Hepatocyte (in vitro differentiated cells): ENCODE data around the gene LRMDA. TPM values are rescaled to one million over a fixed set of nuclear protein-coding genes. Genes with fewer than 3 reads are reported as not detected.

Experiments
- DNase-seq: peaks from one replicate; pipeline ENCODE4 v3.0.0-alpha.2; 2016; ENCODE audit warnings: low spot score
- H2AFZ ChIP-seq: fragments of 200-600 bp; sonication (generic); 2 replicates; pipeline ENCODE4 v1.6.0; 2016; ENCODE audit warnings: antibody characterized with exemption, mild to moderate bottlenecking
- H3K27ac ChIP-seq: fragments of 200-600 bp; sonication (generic); 2 replicates; pipeline ENCODE4 v1.5.1; 2016; ENCODE audit warnings: mild to moderate bottlenecking
- H3K27me3 ChIP-seq: fragments of 200-600 bp; sonication (generic); 2 replicates; pipeline ENCODE4 v1.6.1; 2016
- H3K36me3 ChIP-seq: fragments of 200-600 bp; sonication (generic); replicated peaks from 2 replicates; pipeline ENCODE4 v1.5.1; 2016; ENCODE audit warnings: low read depth; ENCODE audit not compliant: insufficient read depth
- H3K4me1 ChIP-seq: fragments of 200-600 bp; sonication (generic); 2 replicates; pipeline ENCODE4 v1.5.1; 2016; ENCODE audit warnings: mild to moderate bottlenecking, moderate library complexity; ENCODE audit not compliant: insufficient read depth
- H3K4me2 ChIP-seq: fragments of 200-600 bp; sonication (generic); 2 replicates; pipeline ENCODE4 v1.6.0; 2016
- H3K4me3 ChIP-seq: fragments of 200-600 bp; sonication (generic); 2 replicates; pipeline ENCODE4 v1.5.1; 2016; ENCODE audit warnings: mild to moderate bottlenecking
- H3K79me2 ChIP-seq: fragments of 200-600 bp; sonication (generic); 2 replicates; pipeline ENCODE4 v1.6.0; 2017; ENCODE audit warnings: mild to moderate bottlenecking
- H3K9me2 ChIP-seq: fragments of 200-600 bp; sonication (generic); replicated peaks from 2 replicates; pipeline ENCODE4 v1.6.0; 2017; ENCODE audit warnings: mild to moderate bottlenecking; ENCODE audit not compliant: insufficient read depth
- H3K9me3 ChIP-seq: fragments of 200-600 bp; sonication (generic); 2 replicates; pipeline ENCODE4 v1.5.1; 2016; ENCODE audit warnings: low read depth, mild to moderate bottlenecking
- H4K20me1 ChIP-seq: fragments of 200-600 bp; sonication (generic); 2 replicates; pipeline ENCODE4 v1.6.0; 2016; ENCODE audit warnings: mild to moderate bottlenecking; ENCODE audit not compliant: insufficient read depth, poor library complexity, severe bottlenecking
- EZH2 ChIP-seq: fragments of 200-600 bp; sonication (generic); IDR thresholded peaks from 2 replicates; pipeline ENCODE4 v1.6.1; 2016; ENCODE audit warnings: antibody characterized with exemption, mild to moderate bottlenecking, borderline replicate concordance
- EZH2phosphoT487 ChIP-seq: fragments of 200-600 bp; sonication (generic); IDR thresholded peaks from one replicate; pipeline ENCODE4 v1.6.1; 2018; ENCODE audit warnings: antibody characterized with exemption, mild to moderate bottlenecking, low read depth, moderate library complexity; ENCODE audit not compliant: unreplicated experiment, severe bottlenecking
- WGBS: methylation state at CpG from one replicate; pipeline ENCODE4 v1.1.6; 2016; ENCODE audit warnings: low lambda C conversion rate; ENCODE audit errors: missing lambda C conversion rate; 5-methylcytosine and 5-hydroxymethylcytosine counted together
- polyA plus RNA-seq: library from polyadenylated mRNA; unstranded; fragments of >200 nt; fragmentation: Nextera tagmentation; extraction: Ambion mirVana; gene quantifications from 2 replicates; pipeline ENCODE4 v1.2.1, GENCODE V29; 2016
- total RNA-seq: library from RNA; depleted of rRNA; stranded (reverse); fragments of >200 nt; gene quantifications from 2 replicates; pipeline ENCODE4 v1.2.3, GENCODE V29; 2014
- TF ChIP-seq, protein P1 (sequence below): fragments of 200-600 bp; sonication (generic); IDR thresholded peaks from 2 replicates; pipeline ENCODE4 v1.5.1; 2016; ENCODE audit warnings: antibody characterized with exemption, mild to moderate bottlenecking; ENCODE audit not compliant: poor library complexity

The LRMDA gene
- total and polyA plus RNA-seq, 2 experiments from 2014 or later = 5.6 to 15.7 TPM

- TF ChIP-seq, protein P1, sequence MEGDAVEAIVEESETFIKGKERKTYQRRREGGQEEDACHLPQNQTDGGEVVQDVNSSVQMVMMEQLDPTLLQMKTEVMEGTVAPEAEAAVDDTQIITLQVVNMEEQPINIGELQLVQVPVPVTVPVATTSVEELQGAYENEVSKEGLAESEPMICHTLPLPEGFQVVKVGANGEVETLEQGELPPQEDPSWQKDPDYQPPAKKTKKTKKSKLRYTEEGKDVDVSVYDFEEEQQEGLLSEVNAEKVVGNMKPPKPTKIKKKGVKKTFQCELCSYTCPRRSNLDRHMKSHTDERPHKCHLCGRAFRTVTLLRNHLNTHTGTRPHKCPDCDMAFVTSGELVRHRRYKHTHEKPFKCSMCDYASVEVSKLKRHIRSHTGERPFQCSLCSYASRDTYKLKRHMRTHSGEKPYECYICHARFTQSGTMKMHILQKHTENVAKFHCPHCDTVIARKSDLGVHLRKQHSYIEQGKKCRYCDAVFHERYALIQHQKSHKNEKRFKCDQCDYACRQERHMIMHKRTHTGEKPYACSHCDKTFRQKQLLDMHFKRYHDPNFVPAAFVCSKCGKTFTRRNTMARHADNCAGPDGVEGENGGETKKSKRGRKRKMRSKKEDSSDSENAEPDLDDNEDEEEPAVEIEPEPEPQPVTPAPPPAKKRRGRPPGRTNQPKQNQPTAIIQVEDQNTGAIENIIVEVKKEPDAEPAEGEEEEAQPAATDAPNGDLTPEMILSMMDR = no peak
- TF ChIP-seq EZH2 (no peak), EZH2phosphoT487 (no peak)
- no peaks in the 10 kb centered on the region for H3K9me3 ChIP-seq
- no peaks in the 10 kb centered on the region for H3K27me3 ChIP-seq
- H4K20me1 ChIP-seq = no peaks in the 10 kb centered on the region
- H3K4me3 ChIP-seq = no peak overlapping the region
- H2AFZ ChIP-seq = no peak overlapping the region
- no peaks in the 10 kb centered on the region for H3K36me3 ChIP-seq
- no peak overlapping the region for H3K4me2 ChIP-seq
- no peaks in the 10 kb centered on the region for H3K4me1 ChIP-seq
- H3K9me2 ChIP-seq = no peaks in the 10 kb centered on the region
- peaks cover 9% of the 10 kb centered on the region for H3K79me2 ChIP-seq
- no peak for DNase-seq
- no peak overlapping the region for H3K27ac ChIP-seq
Measured at GRCh38 chr10:75390178-75390577, 41.2 kb upstream of the LRMDA start.

- Histone ChIP-seq H3K27me3 (no peaks in the 10 kb centered on the region), H3K79me2 (peaks cover 23% of the 10 kb centered on the region), H3K27ac (no peak overlapping the region), H3K4me1 (no peaks in the 10 kb centered on the region), H3K9me3 (no peaks in the 10 kb centered on the region), H4K20me1 (no peaks in the 10 kb centered on the region), H3K9me2 (no peaks in the 10 kb centered on the region), H3K4me2 (no peak overlapping the region), H2AFZ (no peak overlapping the region), H3K36me3 (no peaks in the 10 kb centered on the region), H3K4me3 (no peak overlapping the region)
- no peak for TF ChIP-seq EZH2
- TF ChIP-seq, protein P1 = no peak
- TF ChIP-seq EZH2phosphoT487 = no peak
- DNase-seq = no peak
- 97% methylated on average over 2 of the region's 2 CpGs for WGBS
Measured at GRCh38 chr10:75392271-75392670, 39.2 kb upstream of the LRMDA start.

DNA sequence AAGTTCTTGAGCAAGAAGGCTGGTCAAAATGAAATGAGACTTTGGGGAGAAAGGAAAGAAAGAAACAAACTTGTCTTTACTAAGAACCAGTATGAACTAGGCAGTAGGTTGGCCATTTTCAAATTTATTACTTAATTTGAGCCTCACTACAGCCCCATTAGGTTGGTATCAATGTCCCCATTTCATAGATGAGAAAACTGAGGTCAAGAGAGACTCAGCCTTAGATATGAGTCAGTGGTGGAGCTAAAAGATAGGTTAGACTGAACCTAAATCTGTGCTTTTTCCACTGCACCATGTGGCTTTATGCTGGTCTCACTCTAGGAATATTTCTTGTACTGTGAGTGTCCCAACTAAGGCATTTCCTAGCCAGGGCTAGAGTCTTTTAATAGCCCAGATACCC lies 38.7 kb upstream of the LRMDA start:
- H3K9me2 ChIP-seq = no peaks in the 10 kb centered on the region
- H3K27me3 ChIP-seq = no peaks in the 10 kb centered on the region
- no peak overlapping the region for H3K4me3 ChIP-seq
- peaks cover 28% of the 10 kb centered on the region for H3K79me2 ChIP-seq
- no peak for DNase-seq
- H2AFZ ChIP-seq = no peak overlapping the region
- H4K20me1 ChIP-seq = peaks cover under 1% of the 10 kb centered on the region
- no peak overlapping the region for H3K27ac ChIP-seq
- H3K36me3 ChIP-seq = no peaks in the 10 kb centered on the region
- TF ChIP-seq, protein P1 = no peak
- TF ChIP-seq EZH2 (no peak), EZH2phosphoT487 (no peak)
- H3K9me3 ChIP-seq = no peaks in the 10 kb centered on the region
- H3K4me1 ChIP-seq = no peaks in the 10 kb centered on the region
- no peak overlapping the region for H3K4me2 ChIP-seq

DNA sequence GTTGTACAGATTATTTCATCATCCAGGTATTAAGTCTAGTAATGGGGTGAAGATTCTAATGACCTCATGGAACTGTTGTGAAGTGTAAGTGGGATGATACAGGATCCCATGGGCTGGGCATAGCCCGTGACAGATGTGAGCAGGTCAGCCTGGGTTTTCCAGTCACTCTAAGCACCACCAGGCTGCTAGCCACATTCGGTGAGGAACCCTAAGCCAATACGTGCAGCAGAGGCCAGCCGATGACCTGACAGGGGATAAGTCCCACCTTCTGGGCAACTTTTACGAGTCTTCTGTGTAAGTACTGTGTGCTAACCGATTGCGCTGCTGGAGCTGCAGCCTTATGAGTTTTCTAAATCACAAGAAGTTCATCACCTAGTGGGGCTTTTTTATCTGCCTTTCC lies 37.2 kb upstream of the LRMDA start:
- no peak for DNase-seq
- Histone ChIP-seq H2AFZ (no peak overlapping the region), H3K9me2 (no peaks in the 10 kb centered on the region), H3K27ac (no peak overlapping the region), H3K4me3 (no peak overlapping the region), H3K4me1 (no peaks in the 10 kb centered on the region), H3K27me3 (no peaks in the 10 kb centered on the region), H4K20me1 (peaks cover 15% of the 10 kb centered on the region), H3K36me3 (no peaks in the 10 kb centered on the region), H3K4me2 (no peak overlapping the region), H3K9me3 (no peaks in the 10 kb centered on the region), H3K79me2 (peaks cover 43% of the 10 kb centered on the region)
- TF ChIP-seq EZH2phosphoT487 = no peak
- no peak for TF ChIP-seq EZH2
- TF ChIP-seq, protein P1 = no peak
- WGBS = 69% methylated on average over 7 of the region's 7 CpGs
